SK-N-SH (cell line): Measurements from ENCODE around the gene KCNK16. TPM values are rescaled to one million over a fixed set of nuclear protein-coding genes. Genes with fewer than 3 reads are reported as not detected.

ENCODE experiments used
- CTCF ChIA-PET: fragments of 300-600, 350-600 bp; formaldehyde crosslinking; extraction: SDS; loops from one replicate; lab custom pipeline; 2021; lab: Yijun Ruan, JAX
- POLR2A ChIA-PET: fragments of 350-600 bp; sonication (Branson Sonifier 250); formaldehyde crosslinking; extraction: SDS; loops from one replicate; lab custom pipeline; 2020; ENCODE audit warnings: antibody characterized with exemption, inconsistent platforms; lab: Yijun Ruan, JAX
- DNase-seq: peaks from one replicate; pipeline ENCODE4 v3.0.0; 2012
- H2AFZ ChIP-seq: fragments of 200-600 bp; sonication (generic); 2 replicates; pipeline ENCODE4 v1.8.1; 2016; ENCODE audit warnings: antibody characterized with exemption, mild to moderate bottlenecking, low read depth
- H3F3A ChIP-seq: fragments of 200-600 bp; sonication (generic); replicated peaks from 2 replicates; pipeline ENCODE3; 2016; ENCODE audit warnings: antibody characterized with exemption, mild to moderate bottlenecking; ENCODE audit not compliant: insufficient read depth
- H3K27ac ChIP-seq, 2 experiments: fragments of 200-500 bp in 1 of 2; fragments of 200-600 bp in 1 of 2; sonication (Bioruptor generic) in 1 of 2; sonication (generic), shearing (Covaris generic) in 1 of 2; 2 replicates each; pipeline versions ENCODE4 v1.5.1 to v1.6.1; 2014 to 2016; ENCODE audit warnings: low read depth in 2 of 2, inconsistent platforms in 1 of 2, low read length in 1 of 2, mild to moderate bottlenecking in 1 of 2, mixed read lengths in 1 of 2
- H3K27me3 ChIP-seq: fragments of 200-600 bp; sonication (generic), shearing (Covaris generic); 2 replicates; pipeline ENCODE4 v1.6.1; 2016; ENCODE audit warnings: mixed run types; ENCODE audit not compliant: insufficient read depth
- H3K36me3 ChIP-seq, 2 experiments: fragments of 200-500 bp in 1 of 2; fragments of 200-600 bp in 1 of 2; sonication (Bioruptor generic) in 1 of 2; sonication (generic) in 1 of 2; replicated peaks in 1 of 2; 2 replicates each; pipeline versions ENCODE3 to v1.5.1; 2014 to 2016; ENCODE audit warnings: low read length in 1 of 2, mild to moderate bottlenecking in 1 of 2; ENCODE audit not compliant: insufficient read depth in 2 of 2, control insufficient read depth in 1 of 2
- H3K4me1 ChIP-seq, 2 experiments: fragments of 200-500 bp in 1 of 2; fragments of 200-600 bp in 1 of 2; sonication (Bioruptor generic) in 1 of 2; sonication (generic), shearing (Covaris generic) in 1 of 2; 2 replicates each; pipeline versions ENCODE4 v1.5.1 to v1.6.1; 2014 to 2016; ENCODE audit warnings: low read depth in 1 of 2, low read length in 1 of 2, mixed run types in 1 of 2; ENCODE audit not compliant: insufficient read depth in 2 of 2, control insufficient read depth in 1 of 2
- H3K4me2 ChIP-seq: fragments of 200-600 bp; sonication (generic), shearing (Covaris generic); 2 replicates; pipeline ENCODE4 v1.6.1; 2017; ENCODE audit warnings: mixed run types
- H3K4me3 ChIP-seq, 2 experiments: fragments of 200-500 bp in 1 of 2; fragments of 200-600 bp in 1 of 2; sonication (Bioruptor generic) in 1 of 2; sonication (generic), shearing (Covaris generic) in 1 of 2; 2 replicates each; pipeline versions ENCODE4 v1.5.1 to v1.8.1; 2014 to 2016; ENCODE audit warnings: low read depth in 2 of 2, inconsistent platforms in 1 of 2, low read length in 1 of 2, mild to moderate bottlenecking in 1 of 2, mixed read lengths in 1 of 2, moderate library complexity in 1 of 2
- H3K79me2 ChIP-seq: fragments of 200-600 bp; sonication (generic); 2 replicates; pipeline ENCODE4 v1.8.1; 2017; ENCODE audit warnings: mild to moderate bottlenecking; ENCODE audit not compliant: insufficient read depth
- H3K9ac ChIP-seq: fragments of 200-600 bp; sonication (generic); 2 replicates; pipeline ENCODE4 v1.6.1; 2017; ENCODE audit warnings: mixed run types
- H3K9me2 ChIP-seq: fragments of 200-600 bp; sonication (generic); 2 replicates; pipeline ENCODE4 v1.6.1; 2017; ENCODE audit warnings: mixed run types
- H3K9me3 ChIP-seq: fragments of 200-600 bp; sonication (generic); 2 replicates; pipeline ENCODE4 v1.6.1; 2017; ENCODE audit warnings: mixed run types, mild to moderate bottlenecking, moderate library complexity
- H4K20me1 ChIP-seq: fragments of 200-600 bp; sonication (generic); 2 replicates; pipeline ENCODE4 v1.6.1; 2017; ENCODE audit warnings: mild to moderate bottlenecking, mixed run types; ENCODE audit not compliant: insufficient read depth
- ELF1 ChIP-seq: IDR thresholded peaks from 2 replicates; pipeline ENCODE4 v1.4.0; 2012
- EP300 ChIP-seq, 2 experiments: IDR thresholded peaks; 2 replicates each; pipeline versions ENCODE4 v1.4.0 to v1.6.1; 2012; ENCODE audit warnings: borderline replicate concordance in 1 of 2, low read depth in 1 of 2, low read length in 1 of 2
- EZH2phosphoT487 ChIP-seq: fragments of 200-600 bp; sonication (generic); IDR thresholded peaks from 2 replicates; pipeline ENCODE4 v1.6.1; 2017; ENCODE audit warnings: low read depth, mixed run types, mild to moderate bottlenecking, antibody characterized with exemption, moderate library complexity, borderline replicate concordance
- FOSL2 ChIP-seq: IDR thresholded peaks from 2 replicates; pipeline ENCODE4 v1.4.0; 2012; ENCODE audit warnings: low read depth, mild to moderate bottlenecking, moderate library complexity, borderline replicate concordance
- FOXJ3 ChIP-seq: sonication (generic); formaldehyde crosslinking; IDR thresholded peaks from 2 replicates; pipeline ENCODE4 v1.5.1; 2020; ENCODE audit warnings: mild to moderate bottlenecking, missing genetic modification reagents
- GABPA ChIP-seq: IDR thresholded peaks from 2 replicates; pipeline ENCODE4 v1.4.0; 2012; ENCODE audit warnings: low read depth, mild to moderate bottlenecking
- GATA2 ChIP-seq: sonication (generic); formaldehyde crosslinking; IDR thresholded peaks from 2 replicates; pipeline ENCODE4 v1.5.0; 2020; ENCODE audit warnings: mild to moderate bottlenecking, missing genetic modification reagents
- MAX ChIP-seq: IDR thresholded peaks from 2 replicates; pipeline ENCODE4 v1.4.0; 2012; ENCODE audit warnings: low read depth
- RAD21 ChIP-seq: IDR thresholded peaks from 2 replicates; pipeline ENCODE4 v1.6.1; 2012; ENCODE audit warnings: mild to moderate bottlenecking, low read length
- RFX5 ChIP-seq: IDR thresholded peaks from 2 replicates; pipeline ENCODE4 v1.6.1; 2012; ENCODE audit warnings: mild to moderate bottlenecking, improper control_type of control experiment, low read length
- RXRA ChIP-seq: IDR thresholded peaks from 2 replicates; pipeline ENCODE4 v1.4.0; 2012; ENCODE audit warnings: low read depth, mild to moderate bottlenecking, borderline replicate concordance
- SIN3A ChIP-seq: IDR thresholded peaks from 2 replicates; pipeline ENCODE4 v1.6.1; 2012; ENCODE audit warnings: low read depth, mild to moderate bottlenecking, low read length, moderate library complexity, borderline replicate concordance
- SMC3 ChIP-seq: IDR thresholded peaks from 2 replicates; pipeline ENCODE4 v1.6.1; 2012; ENCODE audit warnings: low read depth, low read length, improper control_type of control experiment
- TAF1 ChIP-seq: IDR thresholded peaks from 2 replicates; pipeline ENCODE4 v1.6.1; 2012; ENCODE audit warnings: low read depth, mild to moderate bottlenecking, low read length, moderate library complexity, borderline replicate concordance
- TCF12 ChIP-seq: IDR thresholded peaks from 2 replicates; pipeline ENCODE4 v1.4.0; 2012
- YY1 ChIP-seq: IDR thresholded peaks from 2 replicates; pipeline ENCODE4 v1.4.0; 2012; ENCODE audit warnings: low read depth, mild to moderate bottlenecking
- ZBTB33 ChIP-seq: IDR thresholded peaks from 2 replicates; pipeline ENCODE4 v1.4.0; 2012; ENCODE audit warnings: low read depth, borderline replicate concordance
- WGBS: methylation state at CpG from one replicate; pipeline ENCODE4 v1.1.6; 2017; ENCODE audit warnings: low lambda C conversion rate; 5-methylcytosine and 5-hydroxymethylcytosine counted together
- polyA plus RNA-seq, 3 experiments: library from polyadenylated mRNA; depleted of rRNA; stranded (reverse); fragments of >200 nt; gene quantifications; 2 replicates each; pipeline ENCODE4 v1.2.3, GENCODE V29; 2012

Gene KCNK16
- not detected in 2 replicates for polyA plus RNA-seq (2012; rRNA removed)
- polyA plus RNA-seq (2012; cell fraction: cytosol; rRNA removed): not detected in 2 replicates
- polyA plus RNA-seq (2012; cell fraction: nucleus; rRNA removed): not detected in 2 replicates

- Histone ChIP-seq H3K4me3 (no peak within 1 kb of the TSS), H3K4me1 (peaks cover 0 to 9% of the 10 kb centered on the region in 2 experiments; a peak in 1 of 4 replicates), H3K9me2 (no peaks in the 10 kb centered on the region), H3K27me3 (no peaks in the 10 kb centered on the region), H3F3A (no peaks in the 10 kb centered on the region), H3K36me3 (no peaks in the 10 kb centered on the region), H3K9ac (no peak within 1 kb of the TSS), H2AFZ (no peak within 1 kb of the TSS), H3K79me2 (no peaks in the 10 kb centered on the region), H3K9me3 (no peaks in the 10 kb centered on the region), H4K20me1 (no peaks in the 10 kb centered on the region), H3K4me2 (no peak within 1 kb of the TSS), H3K27ac (no peak within 1 kb of the TSS)
- WGBS: 41% methylated on average over 8 of the region's 11 CpGs
- ChIA-PET POLR2A (no interaction called here), CTCF (interaction anchor here (1.2 to 3.8 kb wide), 6 partner anchors 12 to 156 kb away, joined by 3 to 20 read pairs (median 4); no protein-coding TSS in a partner anchor)
- DNase-seq: no peak
- TF ChIP-seq EZH2phosphoT487 (no peak), ZBTB33 (no peak), TAF1 (no peak), RFX5 (no peak), SIN3A (no peak), SMC3 (no peak), YY1 (no peak), RAD21 (no peak), EP300 (IDR thresholded peaks at IDR 0.05; ENCODE audit: borderline replicate concordance in 1 of 2, low read depth in 1 of 2, low read length in 1 of 2) (no peak), TCF12 (no peak), FOXJ3 (CRISPR knock-in tag) (no peak), ELF1 (no peak), RXRA (no peak), GATA2 (CRISPR knock-in tag) (no peak), GABPA (no peak), FOSL2 (no peak), MAX (no peak)
Measured at GRCh38 chr6:39322306-39322850, at the start of gene KCNK16. Gene KCNK16, minus strand, starts transcription at chr6:39322702. Its CDS starts 162 bp downstream, at chr6:39322540.
